ENCODE results near the gene TBCE. TPM values are rescaled to one million over a fixed set of nuclear protein-coding genes. Genes with fewer than 3 reads are reported as not detected.
"Not testable (repeated sequence)": the region's sequence is repeated elsewhere in the genome, so short reads cannot be mapped to it uniquely, and the experiment has no call there.

Gene TBCE
- total RNA-seq, 2 donors from 2014 or later: 19.2 to 26.4 TPM

DNA sequence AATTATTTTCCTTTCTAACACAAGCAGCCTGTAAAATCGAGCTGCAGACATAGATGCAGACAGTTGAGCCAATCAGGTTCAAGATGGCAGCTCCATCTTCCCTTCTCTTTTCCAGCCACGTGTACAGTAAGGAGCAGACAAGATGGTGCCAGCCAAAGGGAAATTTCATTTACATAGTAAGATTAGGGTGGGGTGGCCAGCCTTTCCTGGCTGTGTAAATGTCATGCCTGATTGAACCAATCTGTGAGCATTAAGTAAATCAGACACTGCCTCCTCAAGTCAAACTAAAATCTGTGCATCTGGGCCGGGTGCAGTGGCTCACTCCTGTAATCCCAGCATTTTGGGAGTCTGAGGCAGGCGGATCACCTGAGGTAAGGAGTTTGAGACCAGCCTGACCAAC is 60.2 kb downstream of the TBCE start:
- DNase-seq: no peak

GRCh38 chr1:235429143-235429542 is 61.9 kb downstream of the TBCE start:
- ATAC-seq: no peak
- DNase-seq: no peak

More for the DNA sequence above, 60.2 kb downstream of the TBCE start:
- no peak for ATAC-seq
- intact Hi-C loops (cut with DNase I, micrococcal nuclease): no loop called here

DNA sequence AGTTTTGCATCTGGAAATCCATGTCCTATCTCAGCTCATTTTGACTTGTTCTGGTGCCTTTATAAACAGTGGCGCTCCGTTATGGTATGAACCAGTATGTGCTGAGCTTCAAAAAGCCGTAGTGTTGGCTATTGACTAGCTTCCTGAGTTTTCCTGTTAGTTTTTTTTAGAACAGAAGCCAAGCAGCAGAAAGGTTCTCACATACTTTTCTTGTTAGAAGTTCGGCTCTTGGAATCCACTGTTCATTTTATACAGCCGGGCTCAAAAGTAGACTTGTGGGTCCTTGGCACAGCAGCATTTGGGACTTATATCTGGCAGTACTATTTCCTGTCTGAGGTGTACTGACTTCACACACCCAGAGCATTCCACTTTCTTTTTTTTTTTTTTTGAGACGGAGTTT is 63.8 kb downstream of the TBCE start:
- no peak for ATAC-seq
- no peak for DNase-seq

More at GRCh38 chr1:235429143-235429542, 61.9 kb downstream of the TBCE start:
- intact Hi-C loops (cut with DNase I, micrococcal nuclease): no loop called here

GRCh38 chr1:235434001-235434400 is 66.8 kb downstream of the TBCE start:
- intact Hi-C loops (cut with DNase I, micrococcal nuclease): no loop called here
- DNase-seq (no peak), ATAC-seq (no peak)

More for the DNA sequence above, 63.8 kb downstream of the TBCE start:
- intact Hi-C loops (cut with DNase I, micrococcal nuclease): no loop called here

DNA sequence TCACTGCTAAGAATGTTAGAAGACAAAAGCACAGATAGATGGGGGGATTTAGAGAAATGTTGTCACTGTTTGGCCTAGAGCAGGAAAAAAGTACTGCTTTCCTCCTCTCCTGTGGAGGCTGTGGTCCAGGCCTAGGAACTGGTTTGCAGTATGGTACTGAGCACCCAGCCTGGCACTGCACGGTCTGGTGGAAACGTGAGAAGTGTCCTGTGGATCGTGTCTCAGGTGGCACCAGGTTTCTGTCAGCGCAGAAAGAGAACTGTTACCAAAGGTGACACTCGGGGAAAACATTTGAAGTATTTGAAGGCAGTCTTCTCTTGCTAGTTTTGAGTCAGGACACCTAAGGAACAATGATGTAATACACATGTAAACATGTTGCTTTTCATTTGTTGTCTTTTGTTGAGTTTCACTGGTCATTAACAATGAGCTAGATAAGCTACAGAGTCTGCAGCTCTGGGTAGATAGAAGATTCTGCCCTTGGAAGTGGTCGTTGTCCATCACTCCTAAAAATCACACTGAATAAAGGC is 74.0 kb downstream of the TBCE start:
- intact Hi-C loops (cut with DNase I, micrococcal nuclease): no loop called here
- DNase-seq: no peak
- ATAC-seq: no peak

DNA sequence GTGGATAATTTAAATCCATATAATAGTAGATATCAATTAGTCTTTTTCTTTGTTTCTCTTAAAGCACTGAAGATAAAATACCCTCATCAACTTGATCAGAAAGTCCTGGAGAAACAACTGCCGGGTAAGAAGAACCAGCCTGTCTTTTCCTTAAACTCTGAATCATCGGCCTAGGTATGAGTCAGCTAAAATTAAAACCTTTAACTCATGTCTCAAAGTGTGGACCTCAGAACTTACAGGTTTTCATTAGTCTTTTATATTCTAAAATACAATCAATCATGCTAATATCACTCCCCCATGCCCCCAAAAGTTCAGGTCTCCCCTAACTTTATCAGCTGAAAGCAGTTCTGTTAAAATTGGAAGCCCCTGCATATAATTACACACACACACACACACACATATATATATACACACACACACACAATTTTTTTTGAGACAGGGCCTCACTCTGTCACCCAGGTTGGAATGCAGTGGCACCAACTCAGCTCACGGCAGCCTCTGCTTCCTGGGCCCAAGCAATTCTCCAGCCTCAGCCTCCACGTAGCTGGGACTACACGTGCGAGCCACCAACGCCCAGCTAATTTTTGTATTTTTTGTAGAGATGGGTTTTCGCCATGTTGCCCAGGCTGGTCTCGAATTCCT is 75.7 kb downstream of the TBCE start:
- intact Hi-C loops (cut with DNase I, micrococcal nuclease): no loop called here
- ATAC-seq (no peak), DNase-seq (no peak)

DNA sequence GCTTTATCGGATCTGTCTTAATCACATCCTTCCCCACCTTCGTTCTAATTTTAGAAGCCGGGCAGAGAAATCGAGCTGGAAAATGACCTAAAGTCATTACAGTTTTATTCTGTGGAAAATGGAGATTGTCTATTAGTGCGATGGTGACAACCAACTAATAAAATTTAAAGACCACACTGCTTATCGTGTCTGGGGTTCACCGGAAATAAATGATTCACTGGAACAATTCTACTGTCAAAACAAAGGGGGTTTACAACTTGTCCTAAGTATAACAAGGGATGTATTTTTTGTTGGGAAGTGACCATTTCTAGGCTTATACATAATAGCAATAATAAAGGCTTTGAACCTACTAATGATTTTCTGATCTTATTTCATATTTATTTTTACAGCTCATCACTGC is 81.4 kb downstream of the TBCE start:
- intact Hi-C loops (cut with DNase I, micrococcal nuclease): no loop called here
- ATAC-seq: no peak
- DNase-seq: no peak

DNA sequence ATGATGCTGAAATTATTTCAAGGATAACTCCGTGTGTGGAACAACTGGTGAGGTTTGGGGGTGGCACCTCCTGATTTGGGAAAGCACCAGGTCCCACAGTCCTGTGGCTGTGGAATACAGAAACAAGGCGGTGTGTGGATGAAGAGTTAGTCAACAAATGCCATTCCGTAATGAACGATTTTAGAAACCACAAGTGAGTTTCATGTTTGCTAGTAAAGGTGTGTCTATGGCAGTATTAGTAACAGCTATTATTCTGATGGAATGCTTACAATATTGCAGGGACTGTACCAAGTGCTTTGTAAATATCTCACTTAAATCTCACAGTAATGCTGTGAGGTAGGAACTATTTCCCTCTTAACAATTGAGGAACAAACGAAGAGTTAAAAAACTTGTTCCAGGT is 83.2 kb downstream of the TBCE start:
- intact Hi-C loops (cut with DNase I, micrococcal nuclease): no loop called here
- ATAC-seq (no peak), DNase-seq (no peak)

DNA sequence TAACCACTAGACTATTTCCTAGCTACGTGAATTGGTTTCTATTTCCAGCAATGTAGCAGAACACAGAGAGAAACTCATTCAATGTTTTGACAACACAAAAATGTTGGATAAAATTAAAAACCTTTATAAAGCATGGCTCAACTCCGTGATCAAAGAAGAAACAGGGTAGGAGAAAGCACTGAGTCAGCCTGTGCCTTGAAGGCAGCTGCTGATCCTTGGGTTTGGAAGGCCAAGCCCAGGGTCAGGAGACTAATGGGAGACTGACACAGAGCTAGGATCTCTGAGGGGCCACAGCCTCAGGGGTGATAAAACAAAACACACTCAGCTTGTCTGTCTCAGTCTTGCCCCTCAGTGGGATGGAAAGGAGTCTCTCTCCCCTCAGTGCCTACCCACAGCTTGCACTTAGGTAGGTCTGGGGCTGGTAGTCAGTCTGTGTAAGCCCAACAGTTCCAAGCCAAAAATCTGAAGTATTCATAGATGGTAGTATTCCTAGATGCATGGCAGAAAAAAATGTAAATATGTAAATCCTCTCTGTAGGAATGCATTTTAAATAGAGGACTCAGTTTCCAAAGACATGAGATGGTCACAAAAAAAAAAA is 83.8 kb downstream of the TBCE start:
- no peak for ATAC-seq
- intact Hi-C loops (cut with DNase I, micrococcal nuclease): no loop called here
- no peak for DNase-seq

GRCh38 chr1:235454021-235454420 is 86.8 kb downstream of the TBCE start:
- ATAC-seq (no peak), DNase-seq (no peak)
- intact Hi-C loops (cut with DNase I, micrococcal nuclease): no loop called here

DNA sequence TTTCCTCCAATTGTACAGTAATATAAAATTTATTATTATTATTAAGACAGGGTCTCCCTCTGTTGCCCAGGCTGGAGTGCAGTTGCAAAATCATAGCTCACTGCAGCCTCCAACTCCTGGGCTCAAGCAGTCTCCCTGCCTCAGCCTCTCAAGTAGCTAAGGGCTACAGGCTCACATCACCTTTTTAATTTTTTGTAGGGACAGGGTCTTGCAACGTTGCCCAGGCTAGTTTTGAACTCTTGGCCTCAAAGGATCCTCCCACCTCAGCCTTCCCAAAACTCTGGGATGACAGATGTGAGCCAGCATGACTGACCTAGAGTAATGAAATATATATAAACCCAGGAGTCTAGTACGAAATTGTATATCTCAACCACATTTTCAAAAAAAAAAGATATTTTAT is 87.9 kb downstream of the TBCE start:
- intact Hi-C loops (cut with DNase I, micrococcal nuclease): no loop called here
- DNase-seq: no peak

DNA sequence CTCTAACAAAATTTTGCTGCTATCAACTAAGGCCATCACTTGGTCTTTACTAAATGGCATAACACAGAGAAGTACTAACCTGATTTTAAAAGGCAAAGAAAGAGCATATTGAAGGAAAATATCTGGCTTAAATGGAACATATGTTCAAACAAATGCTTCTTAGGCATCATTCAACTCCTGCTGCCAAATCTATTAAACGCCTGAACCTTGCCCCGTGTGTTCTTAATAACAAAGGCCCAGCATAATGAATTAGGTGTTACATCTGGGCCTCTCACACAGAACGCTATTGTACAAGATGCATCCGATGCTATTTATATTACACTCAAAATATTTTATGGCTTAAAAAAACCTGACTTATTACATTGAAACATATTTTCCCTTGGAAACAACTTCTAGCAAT is 88.6 kb downstream of the TBCE start:
- intact Hi-C loops (cut with DNase I, micrococcal nuclease): no loop called here
- no peak for ATAC-seq
- no peak for DNase-seq

More for the DNA sequence above, 87.9 kb downstream of the TBCE start:
- ATAC-seq: no peak

DNA sequence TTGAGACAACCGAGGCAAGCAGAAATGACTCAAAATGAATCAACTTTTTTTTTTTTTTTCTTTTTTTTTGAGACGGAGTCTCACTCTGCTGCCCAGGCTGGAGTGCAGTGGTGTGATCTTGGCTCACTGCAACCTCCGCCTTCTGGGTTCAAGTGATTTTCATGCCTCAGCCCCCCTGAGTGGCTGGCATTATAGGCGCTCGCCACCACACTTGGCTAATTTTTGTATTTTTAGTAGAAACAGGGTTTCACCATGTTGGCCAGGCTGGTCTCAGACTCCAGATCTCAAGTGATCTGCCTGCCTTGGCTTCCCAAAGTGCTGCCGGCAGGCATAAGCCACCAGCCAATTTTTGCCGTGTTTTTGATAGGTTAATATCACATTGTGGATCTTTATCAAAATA is 90.6 kb downstream of the TBCE start:
- DNase-seq; ATAC-seq; intact Hi-C loops (cut with DNase I, micrococcal nuclease): not testable (repeated sequence)

- intact Hi-C loops (cut with DNase I, micrococcal nuclease): no loop called here
- DNase-seq (no peak), ATAC-seq (no peak)
Measured at GRCh38 chr1:235460770-235461169, 93.5 kb downstream of the TBCE start.

GRCh38 chr1:235461954-235462353 is 94.7 kb downstream of the TBCE start:
- intact Hi-C loops (cut with DNase I, micrococcal nuclease): no loop called here
- no peak for ATAC-seq
- no peak for DNase-seq

DNA sequence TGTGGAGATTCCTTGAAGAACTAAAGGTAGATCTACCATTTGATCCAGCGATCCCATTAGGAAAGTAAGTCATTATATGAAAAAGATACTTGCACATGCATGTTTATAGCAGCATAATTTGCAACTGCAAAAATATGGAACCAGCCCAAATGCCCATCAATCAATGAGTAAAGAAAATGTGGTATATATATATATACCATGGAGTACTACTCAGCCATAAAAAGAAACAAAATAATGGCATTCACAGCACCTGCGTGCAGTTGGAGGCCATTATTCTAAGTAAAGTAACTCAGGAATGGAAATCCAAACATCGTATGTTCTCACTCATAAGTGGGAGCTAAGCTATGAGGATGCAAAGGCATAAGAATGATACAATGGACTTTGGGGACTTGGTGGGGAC is 95.6 kb downstream of the TBCE start:
- DNase-seq; ATAC-seq; intact Hi-C loops (cut with DNase I, micrococcal nuclease): not testable (repeated sequence)

GRCh38 chr1:235465066-235465465 is 97.8 kb downstream of the TBCE start:
- intact Hi-C loops (cut with DNase I, micrococcal nuclease): no loop called here
- ATAC-seq (no peak), DNase-seq (no peak)

- ATAC-seq (no peak), DNase-seq (no peak)
- intact Hi-C loops (cut with DNase I, micrococcal nuclease): no loop called here
Measured at GRCh38 chr1:235468004-235468403, 100.8 kb downstream of the TBCE start.

- DNase-seq (no peak), ATAC-seq (no peak)
- intact Hi-C loops (cut with DNase I, micrococcal nuclease): no loop called here
Measured at GRCh38 chr1:235468970-235469369, 101.7 kb downstream of the TBCE start.

- intact Hi-C loops (cut with DNase I, micrococcal nuclease); ATAC-seq; DNase-seq: not testable (repeated sequence)
Measured at GRCh38 chr1:235469897-235470296, 102.7 kb downstream of the TBCE start.
